ENCODE measurements around the gene HMGXB3. TPM values are rescaled to one million over a fixed set of nuclear protein-coding genes. Genes with fewer than 3 reads are reported as not detected.
A peak's percentile ranks its signal among the peaks of the same experiment; 100 is the strongest.

Gene HMGXB3
- total and polyA plus RNA-seq, 7 donors: 3.6 to 28.8 (median 19.3) TPM

DNA sequence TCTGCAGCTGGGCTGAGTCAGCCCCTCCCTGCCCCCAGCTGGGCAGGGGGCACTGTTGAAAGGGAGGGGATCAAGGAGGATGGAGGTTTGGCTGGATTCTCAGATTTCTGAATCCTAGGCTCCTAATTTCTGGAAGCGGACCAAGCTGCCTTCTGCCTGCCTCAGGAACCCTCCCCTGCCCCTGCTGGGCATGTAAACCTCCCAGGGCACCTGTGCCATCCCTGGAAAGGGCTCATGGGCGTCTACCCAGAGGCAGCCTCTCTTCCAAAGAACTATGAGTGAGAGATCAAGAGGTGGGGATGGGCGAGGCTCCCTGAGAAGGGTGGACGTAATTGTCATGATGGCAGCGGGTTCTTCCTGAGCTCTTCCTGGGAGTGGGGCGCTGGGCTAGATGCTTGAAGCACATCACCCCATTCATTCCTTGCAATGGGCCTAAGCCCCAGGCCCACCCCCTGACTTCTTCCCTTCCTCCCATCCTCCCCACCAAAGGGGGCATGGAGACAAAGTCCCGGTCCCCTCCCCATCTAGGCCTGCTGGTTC is 64.2 kb downstream of the HMGXB3 start:
- WGBS, 2 donors: 74 to 80% methylated on average over 7 of the region's 7 CpGs
- TF ChIP-seq POLR2AphosphoS5 (IDR thresholded peaks at IDR 0.05) (no peak), EP300 (IDR thresholded peaks at IDR 0.05) (no peak), POLR2A (IDR thresholded peaks at IDR 0.05) (no peak)
- TF ChIP-seq, protein P1, sequence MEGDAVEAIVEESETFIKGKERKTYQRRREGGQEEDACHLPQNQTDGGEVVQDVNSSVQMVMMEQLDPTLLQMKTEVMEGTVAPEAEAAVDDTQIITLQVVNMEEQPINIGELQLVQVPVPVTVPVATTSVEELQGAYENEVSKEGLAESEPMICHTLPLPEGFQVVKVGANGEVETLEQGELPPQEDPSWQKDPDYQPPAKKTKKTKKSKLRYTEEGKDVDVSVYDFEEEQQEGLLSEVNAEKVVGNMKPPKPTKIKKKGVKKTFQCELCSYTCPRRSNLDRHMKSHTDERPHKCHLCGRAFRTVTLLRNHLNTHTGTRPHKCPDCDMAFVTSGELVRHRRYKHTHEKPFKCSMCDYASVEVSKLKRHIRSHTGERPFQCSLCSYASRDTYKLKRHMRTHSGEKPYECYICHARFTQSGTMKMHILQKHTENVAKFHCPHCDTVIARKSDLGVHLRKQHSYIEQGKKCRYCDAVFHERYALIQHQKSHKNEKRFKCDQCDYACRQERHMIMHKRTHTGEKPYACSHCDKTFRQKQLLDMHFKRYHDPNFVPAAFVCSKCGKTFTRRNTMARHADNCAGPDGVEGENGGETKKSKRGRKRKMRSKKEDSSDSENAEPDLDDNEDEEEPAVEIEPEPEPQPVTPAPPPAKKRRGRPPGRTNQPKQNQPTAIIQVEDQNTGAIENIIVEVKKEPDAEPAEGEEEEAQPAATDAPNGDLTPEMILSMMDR (IDR thresholded peaks at IDR 0.05): no peak
- H3K27me3 ChIP-seq: no peaks in the 10 kb centered on the region

DNA sequence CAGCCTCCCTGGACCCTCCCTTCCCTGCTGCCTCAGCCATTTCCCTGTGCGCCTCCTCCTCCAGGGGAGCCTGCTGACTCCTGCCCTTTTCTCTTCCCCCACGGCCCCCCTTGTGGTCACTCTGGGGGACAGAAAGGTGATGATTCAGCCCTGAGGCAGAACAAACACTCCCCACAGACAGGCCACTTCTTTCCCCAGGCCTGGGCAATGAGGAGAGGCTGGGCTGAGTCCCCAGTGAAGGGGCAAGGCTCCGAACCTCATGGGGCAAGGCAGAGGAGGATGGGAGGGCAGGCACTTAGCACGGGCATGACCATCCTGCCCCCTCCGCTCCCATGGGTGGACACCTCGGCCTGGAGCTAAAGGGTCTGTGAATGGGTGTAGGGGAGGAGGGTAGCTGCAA is 64.8 kb downstream of the HMGXB3 start:
- intact Hi-C loops (cut with DNase I): no loop called here
- 77 to 79% methylated on average over 6 of the region's 6 CpGs for WGBS, 2 donors
- H3K27me3 ChIP-seq: no peaks in the 10 kb centered on the region
- no peaks in the 10 kb centered on the region for H3K36me3 ChIP-seq
- peak overlapping the region in 2 of 4 donors; percentile 16 to 22 for H3K27ac ChIP-seq
- DNase-seq: peak; percentile 63
- no peak overlapping the region for H3K4me3 ChIP-seq
- TF ChIP-seq, protein P1 (IDR thresholded peaks at IDR 0.05): no peak
- no peak for TF ChIP-seq POLR2A (IDR thresholded peaks at IDR 0.05)
- TF ChIP-seq EP300 (IDR thresholded peaks at IDR 0.05): no peak
- no peak for TF ChIP-seq POLR2AphosphoS5 (IDR thresholded peaks at IDR 0.05)
- H3K9me3 ChIP-seq: no peaks in the 10 kb centered on the region
- H3K4me1 ChIP-seq: no peaks in the 10 kb centered on the region

More for the DNA sequence above, 64.2 kb downstream of the HMGXB3 start:
- Histone ChIP-seq H3K4me3 (no peak overlapping the region), H3K36me3 (no peaks in the 10 kb centered on the region), H3K27ac (peak overlapping the region in 1 of 4 donors; percentile 1), H3K4me1 (no peaks in the 10 kb centered on the region), H3K9me3 (no peaks in the 10 kb centered on the region)
- intact Hi-C loops (cut with DNase I): no loop called here
- peak; percentile 54 for DNase-seq

DNA sequence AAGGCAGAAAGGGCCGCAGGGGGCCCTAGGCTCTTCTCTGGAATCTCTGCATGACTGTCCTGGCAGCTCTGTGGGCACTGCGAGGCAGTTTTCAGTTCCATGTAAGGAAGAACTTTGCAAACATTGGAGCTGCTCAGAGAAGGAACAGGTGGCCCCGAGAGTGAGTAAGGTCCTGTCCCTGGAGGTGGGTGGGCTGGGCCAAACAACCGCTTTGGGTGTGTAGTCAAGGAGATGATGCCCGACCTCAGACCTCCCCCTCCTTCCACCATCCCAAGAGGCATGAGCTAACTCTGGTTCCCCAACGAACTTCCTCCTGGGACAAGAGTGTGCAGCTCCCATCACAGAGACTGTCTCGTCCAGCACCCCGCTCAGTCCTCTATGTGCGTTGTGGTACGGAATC is 65.3 kb downstream of the HMGXB3 start:
- peak; percentile 71 for DNase-seq
- WGBS, 2 donors: 60 to 76% methylated on average over 10 of the region's 10 CpGs
- H3K27me3 ChIP-seq: no peaks in the 10 kb centered on the region
- no peaks in the 10 kb centered on the region for H3K9me3 ChIP-seq
- H3K36me3 ChIP-seq: no peaks in the 10 kb centered on the region
- H3K4me1 ChIP-seq: no peaks in the 10 kb centered on the region
- peak overlapping the region in 2 of 4 donors; percentile 16 to 22 for H3K27ac ChIP-seq
- no peak overlapping the region for H3K4me3 ChIP-seq
- TF ChIP-seq, protein P1 (IDR thresholded peaks at IDR 0.05): no peak
- TF ChIP-seq POLR2AphosphoS5 (IDR thresholded peaks at IDR 0.05) (no peak), EP300 (IDR thresholded peaks at IDR 0.05) (no peak), POLR2A (IDR thresholded peaks at IDR 0.05) (no peak)
- intact Hi-C loops (cut with DNase I): no loop called here

DNA sequence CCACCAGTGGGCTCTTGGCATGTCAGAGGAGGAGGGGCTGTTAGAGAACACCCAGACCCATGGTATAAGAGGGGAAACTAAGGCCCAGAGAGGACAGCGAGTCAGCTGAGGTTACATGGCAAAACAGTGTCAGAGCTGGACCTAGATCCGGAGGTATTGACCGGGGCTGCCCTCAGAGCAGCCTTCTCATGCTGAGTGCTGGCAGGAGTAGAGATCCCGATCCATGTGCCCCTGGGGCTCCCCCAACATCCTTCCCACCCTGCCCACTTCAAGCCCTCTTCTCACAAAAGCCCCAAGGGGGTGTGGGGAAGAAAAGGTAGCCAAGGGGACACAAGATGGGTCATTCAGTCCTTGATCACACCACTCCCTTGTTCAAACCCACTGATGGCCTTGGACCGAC is 65.9 kb downstream of the HMGXB3 start:
- 92 to 93% methylated on average over 5 of the region's 5 CpGs for WGBS, 2 donors
- Histone ChIP-seq H3K27ac (peak overlapping the region in 1 of 4 donors; percentile 3), H3K4me1 (no peaks in the 10 kb centered on the region), H3K27me3 (no peaks in the 10 kb centered on the region), H3K4me3 (no peak overlapping the region), H3K9me3 (no peaks in the 10 kb centered on the region), H3K36me3 (no peaks in the 10 kb centered on the region)
- peak; percentile 37 for DNase-seq
- intact Hi-C loops (cut with DNase I): no loop called here
- TF ChIP-seq EP300 (IDR thresholded peaks at IDR 0.05): no peak
- TF ChIP-seq, protein P1 (IDR thresholded peaks at IDR 0.05): no peak
- TF ChIP-seq POLR2AphosphoS5 (IDR thresholded peaks at IDR 0.05): no peak
- TF ChIP-seq POLR2A (IDR thresholded peaks at IDR 0.05): no peak

DNA sequence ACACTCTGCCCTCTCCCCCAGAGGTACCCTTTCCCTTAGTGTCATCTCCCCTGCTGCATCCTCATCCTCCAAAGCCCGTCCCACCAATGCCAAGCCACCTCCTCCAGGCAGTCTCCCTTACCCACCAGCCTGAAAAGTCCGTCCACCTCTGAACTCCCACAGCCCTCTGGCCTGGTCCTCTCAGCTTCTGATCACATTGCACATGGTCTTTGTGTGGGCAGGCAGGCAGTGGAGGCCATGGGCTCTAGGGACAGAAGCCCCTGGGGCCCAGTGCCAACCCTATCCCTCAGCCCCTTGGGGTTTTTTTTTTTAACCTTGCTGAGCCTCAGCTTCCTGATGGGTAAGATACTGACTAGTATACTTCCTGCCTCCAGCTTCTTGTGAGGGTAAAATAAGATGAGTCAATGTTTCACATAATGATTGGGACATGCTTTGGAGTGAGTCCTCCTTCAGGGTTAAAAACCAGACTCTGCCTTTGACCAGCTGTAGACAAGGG is 66.4 kb downstream of the HMGXB3 start:
- Histone ChIP-seq H3K9me3 (no peaks in the 10 kb centered on the region), H3K36me3 (no peaks in the 10 kb centered on the region), H3K27ac (peak overlapping the region in 1 of 4 donors; percentile 3), H3K27me3 (no peaks in the 10 kb centered on the region), H3K4me3 (no peak overlapping the region), H3K4me1 (no peaks in the 10 kb centered on the region)
- intact Hi-C loops (cut with DNase I): no loop called here
- WGBS, 2 donors: 67 to 85% methylated on average over 2 of the region's 2 CpGs
- peak; percentile 17 for DNase-seq
- no peak for TF ChIP-seq POLR2A (IDR thresholded peaks at IDR 0.05)

All from sigmoid colon (tissue), 7 donors.